ENCODE data around the gene MAPK4. TPM values are rescaled to one million over a fixed set of nuclear protein-coding genes. Genes with fewer than 3 reads are reported as not detected.

Gene MAPK4
- total and polyA plus RNA-seq, 10 of the 15 experiments (the other 5 are each of a cell fraction or from before 2014, with no cell fraction given): 0.03 to 0.11 (median 0.06) TPM; not detected in 4

DNA sequence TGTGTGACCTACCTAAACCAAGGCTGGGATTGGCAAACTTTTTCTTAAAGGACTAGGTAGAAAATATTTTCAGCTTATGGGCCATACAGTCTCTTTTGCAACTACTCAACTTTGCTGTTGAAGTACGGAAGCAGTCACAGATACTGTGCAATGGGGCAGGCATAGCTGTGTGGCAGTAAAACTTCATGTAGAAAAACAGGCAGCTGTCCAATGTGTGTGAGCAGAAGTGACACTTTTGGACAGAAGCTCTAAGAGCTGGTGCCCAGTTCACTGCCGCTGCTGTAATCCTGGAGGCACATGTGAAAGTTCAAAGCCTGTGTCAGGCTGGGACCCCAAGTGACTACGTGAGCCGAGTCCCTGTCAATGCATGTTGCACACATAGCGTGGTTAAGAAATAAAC is 46.7 kb downstream of the MAPK4 start:
- in situ Hi-C loops (cut with MboI) (no loop called here), intact Hi-C loops (cut with micrococcal nuclease; ENCODE audit: unreplicated experiment) (no loop called here)
- RAD21 ChIA-PET (ENCODE audit: unreplicated experiment): no interaction called here
- Histone ChIP-seq H3K4me1 (ENCODE audit: control insufficient read depth, insufficient read depth, low read length) (no peaks in the 10 kb centered on the region), H2AFZ (ENCODE audit: control insufficient read depth, low read depth, low read length) (no peak overlapping the region), H3K4me3 (no peak overlapping the region), H3K27ac (ENCODE audit: control insufficient read depth, insufficient read depth) (no peak overlapping the region), H3K9ac (ENCODE audit: control insufficient read depth, insufficient read depth, low read length) (no peak overlapping the region), H3K27me3 (replicated peaks in 1 of 2; ENCODE audit: control insufficient read depth in 2 of 2, insufficient read depth in 2 of 2, low read length in 1 of 2) (no peaks in the 10 kb centered on the region), H3K36me3 (ENCODE audit: control insufficient read depth in 2 of 2, insufficient read depth in 2 of 2, low read length in 1 of 2) (no peaks in the 10 kb centered on the region), H3K4me2 (ENCODE audit: control insufficient read depth, insufficient read depth) (no peak overlapping the region), H3K9me3 (replicated peaks; ENCODE audit: control insufficient read depth, insufficient read depth, low read length) (no peaks in the 10 kb centered on the region), H4K20me1 (ENCODE audit: control insufficient read depth, insufficient read depth) (no peaks in the 10 kb centered on the region), H3K79me2 (ENCODE audit: control insufficient read depth, insufficient read depth, low read length) (no peaks in the 10 kb centered on the region)
- DNase-seq (ENCODE audit: low read depth, low spot score) (no peak), ATAC-seq (no peak), FAIRE-seq (no peak)
- CTCF ChIA-PET: no interaction called here
- SMC1A ChIA-PET (ENCODE audit: uncharacterized antibody, unreplicated experiment): no interaction called here
- 39% methylated on average over 5 of the region's 5 CpGs for WGBS (ENCODE audit: insufficient coverage, insufficient replicate concordance, low lambda C conversion rate, missing lambda C conversion rate)
- POLR2A ChIA-PET: no interaction called here
- TF ChIP-seq SRF (IDR thresholded peaks at IDR 0.05; ENCODE audit: low read depth in 2 of 2, low read length in 2 of 2): no peak
- no peak for TF ChIP-seq HDGF (IDR thresholded peaks at IDR 0.05)
- TF ChIP-seq ZNF207 (IDR thresholded peaks at IDR 0.05; ENCODE audit: borderline replicate concordance): no peak
- TF ChIP-seq, protein P1, sequence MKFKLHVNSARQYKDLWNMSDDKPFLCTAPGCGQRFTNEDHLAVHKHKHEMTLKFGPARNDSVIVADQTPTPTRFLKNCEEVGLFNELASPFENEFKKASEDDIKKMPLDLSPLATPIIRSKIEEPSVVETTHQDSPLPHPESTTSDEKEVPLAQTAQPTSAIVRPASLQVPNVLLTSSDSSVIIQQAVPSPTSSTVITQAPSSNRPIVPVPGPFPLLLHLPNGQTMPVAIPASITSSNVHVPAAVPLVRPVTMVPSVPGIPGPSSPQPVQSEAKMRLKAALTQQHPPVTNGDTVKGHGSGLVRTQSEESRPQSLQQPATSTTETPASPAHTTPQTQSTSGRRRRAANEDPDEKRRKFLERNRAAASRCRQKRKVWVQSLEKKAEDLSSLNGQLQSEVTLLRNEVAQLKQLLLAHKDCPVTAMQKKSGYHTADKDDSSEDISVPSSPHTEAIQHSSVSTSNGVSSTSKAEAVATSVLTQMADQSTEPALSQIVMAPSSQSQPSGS (IDR thresholded peaks at IDR 0.05; ENCODE audit: low read length): no peak
- no peak for TF ChIP-seq ESRRA (IDR thresholded peaks at IDR 0.05; ENCODE audit: low read length)
- TF ChIP-seq FOXK2 (IDR thresholded peaks at IDR 0.05): no peak
- no peak for TF ChIP-seq SMAD5 (IDR thresholded peaks at IDR 0.05; ENCODE audit: low read depth)
- TF ChIP-seq RUNX3 (IDR thresholded peaks at IDR 0.05; ENCODE audit: low read length): no peak
- TF ChIP-seq BRCA1 (IDR thresholded peaks at IDR 0.05; ENCODE audit: low read depth, low read length): no peak
- no peak for TF ChIP-seq TCF3 (IDR thresholded peaks at IDR 0.05; ENCODE audit: borderline replicate concordance, insufficient read depth, low read depth, low read length)
- BruUV-seq (replicated peaks): no TSS peak

All from GM12878 (cell line).